ENCODE measurements around the gene STRIP1. TPM values are rescaled to one million over a fixed set of nuclear protein-coding genes. Genes with fewer than 3 reads are reported as not detected.

STRIP1 gene, protein sequence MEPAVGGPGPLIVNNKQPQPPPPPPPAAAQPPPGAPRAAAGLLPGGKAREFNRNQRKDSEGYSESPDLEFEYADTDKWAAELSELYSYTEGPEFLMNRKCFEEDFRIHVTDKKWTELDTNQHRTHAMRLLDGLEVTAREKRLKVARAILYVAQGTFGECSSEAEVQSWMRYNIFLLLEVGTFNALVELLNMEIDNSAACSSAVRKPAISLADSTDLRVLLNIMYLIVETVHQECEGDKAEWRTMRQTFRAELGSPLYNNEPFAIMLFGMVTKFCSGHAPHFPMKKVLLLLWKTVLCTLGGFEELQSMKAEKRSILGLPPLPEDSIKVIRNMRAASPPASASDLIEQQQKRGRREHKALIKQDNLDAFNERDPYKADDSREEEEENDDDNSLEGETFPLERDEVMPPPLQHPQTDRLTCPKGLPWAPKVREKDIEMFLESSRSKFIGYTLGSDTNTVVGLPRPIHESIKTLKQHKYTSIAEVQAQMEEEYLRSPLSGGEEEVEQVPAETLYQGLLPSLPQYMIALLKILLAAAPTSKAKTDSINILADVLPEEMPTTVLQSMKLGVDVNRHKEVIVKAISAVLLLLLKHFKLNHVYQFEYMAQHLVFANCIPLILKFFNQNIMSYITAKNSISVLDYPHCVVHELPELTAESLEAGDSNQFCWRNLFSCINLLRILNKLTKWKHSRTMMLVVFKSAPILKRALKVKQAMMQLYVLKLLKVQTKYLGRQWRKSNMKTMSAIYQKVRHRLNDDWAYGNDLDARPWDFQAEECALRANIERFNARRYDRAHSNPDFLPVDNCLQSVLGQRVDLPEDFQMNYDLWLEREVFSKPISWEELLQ
- total RNA-seq (2021) (32.1 and 36.5 TPM in 2 replicates), Bru-seq, nascent RNA (percentile 74 among the genes with signal in this experiment), BruChase-seq, experiment 1, labeled RNA remaining after a 2-hour chase (percentile 84 among the genes with signal in this experiment), BruChase-seq, experiment 2, labeled RNA remaining after a 6-hour chase (percentile 86 among the genes with signal in this experiment)
- long read RNA-seq, transcript STRIP1-201 (21 exons, 3,265 nt) = major isoform, 21 of 34 reads
- long read RNA-seq, partial matches to known transcripts = 5 of 34 reads
- long read RNA-seq, other reads (novel, unspliced or antisense) = 8 of 34 reads

DNA sequence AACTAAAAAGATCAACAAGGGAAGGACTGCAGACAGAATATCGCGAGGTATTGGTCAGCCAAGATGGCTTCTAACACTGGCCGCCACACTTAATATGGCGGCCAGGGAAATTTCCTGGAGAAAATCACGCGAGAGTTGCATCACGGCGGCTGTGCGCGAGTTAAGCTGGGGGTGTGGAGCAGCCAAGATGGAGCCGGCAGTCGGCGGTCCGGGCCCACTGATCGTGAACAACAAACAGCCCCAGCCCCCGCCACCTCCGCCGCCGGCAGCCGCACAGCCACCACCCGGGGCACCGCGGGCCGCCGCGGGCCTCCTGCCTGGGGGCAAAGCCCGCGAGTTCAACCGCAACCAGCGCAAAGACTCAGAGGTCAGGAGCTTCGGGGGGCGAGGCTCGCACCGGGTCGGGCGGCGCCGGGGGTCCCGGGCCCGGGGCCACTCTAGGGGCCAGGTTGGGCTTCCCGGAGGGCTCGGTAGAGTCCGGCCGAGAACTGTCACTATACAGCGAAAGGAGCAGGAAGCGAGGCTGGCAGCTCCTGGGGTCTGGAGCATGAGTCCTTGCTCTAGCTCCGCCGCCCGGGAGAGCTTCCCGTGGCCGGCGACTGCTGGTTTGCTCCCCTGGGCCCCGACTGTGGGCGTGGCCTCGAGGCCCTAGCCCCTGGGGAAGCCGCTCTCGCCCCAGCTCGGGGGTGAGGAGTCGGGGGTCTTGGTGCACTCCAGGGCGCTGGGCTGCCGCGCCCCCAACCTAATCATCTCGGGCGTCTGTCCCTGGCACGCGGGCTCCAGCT lies at the start of gene STRIP1:
Gene STRIP1 (plus strand): TSS at position 174 of the 785 bp plus-strand sequence. CDS start 14 bp downstream, at position 188.
- Histone ChIP-seq H2AFZ (peak within 1 kb of the TSS; percentile 95), H3K36me3 (ENCODE audit: low read depth) (peaks cover 21% of the 10 kb centered on the region), H3K27me3 (ENCODE audit: insufficient read depth, low read depth) (no peaks in the 10 kb centered on the region), H3K4me2 (peak within 1 kb of the TSS; percentile 91), H3K27ac (peak within 1 kb of the TSS; percentile 56), H3K4me1 (replicated peaks; ENCODE audit: insufficient read depth) (peaks cover 27% of the 10 kb centered on the region), H3K9me3 (ENCODE audit: insufficient read depth, low read depth) (no peaks in the 10 kb centered on the region), H3K9me2 (ENCODE audit: insufficient read depth) (no peaks in the 10 kb centered on the region), H3K4me3 (peak within 1 kb of the TSS; percentile 89), H3F3A (ENCODE audit: insufficient read depth, low read depth) (peaks cover 4% of the 10 kb centered on the region; the same call in 1 of the 2 replicates), H3K79me2 (ENCODE audit: low read depth) (peaks cover 32% of the 10 kb centered on the region), H4K20me1 (ENCODE audit: insufficient read depth) (peaks cover 17% of the 10 kb centered on the region; the same call in 1 of the 2 replicates)
- TF ChIP-seq EZH2 (IDR thresholded peaks at IDR 0.05; ENCODE audit: low read depth) = no peak
- no peak for TF ChIP-seq CTCF (conservative IDR thresholded peaks at IDR 0.05)
- TSS peak; percentile 73 for BruUV-seq (replicated peaks)
- CTCF ChIA-PET = interaction anchor here (0.6 to 1.2 kb wide), 5 partner anchors 63 to 536 kb away, joined by 3 to 4 read pairs (median 3); no protein-coding TSS in a partner anchor
- POLR2A ChIA-PET (ENCODE audit: unreplicated experiment) = interaction anchor here (0.6 to 0.9 kb wide), 5 partner anchors 11 to 1470 kb away, joined by 3 to 11 read pairs (median 4); no protein-coding TSS in a partner anchor
- intact Hi-C loops (cut with micrococcal nuclease; ENCODE audit: unreplicated experiment) = no loop called here
- peak; percentile 88 to 94 for DNase-seq

- intact Hi-C loops (cut with micrococcal nuclease; ENCODE audit: unreplicated experiment) = loop anchor here (2.0 kb wide), 1 partner anchor 343 kb away; no protein-coding TSS in a partner anchor
- Histone ChIP-seq H3K9me3 (ENCODE audit: insufficient read depth, low read depth) (no peaks in the 10 kb centered on the region), H3K4me2 (peak overlapping the region; percentile 90), H3K36me3 (ENCODE audit: low read depth) (peaks cover 37% of the 10 kb centered on the region), H2AFZ (peak overlapping the region; percentile 70; the same call in 1 of the 2 replicates), H3K79me2 (ENCODE audit: low read depth) (peaks cover 59% of the 10 kb centered on the region), H3K27me3 (ENCODE audit: insufficient read depth, low read depth) (no peaks in the 10 kb centered on the region), H4K20me1 (ENCODE audit: insufficient read depth) (peaks cover 34% of the 10 kb centered on the region), H3K9me2 (ENCODE audit: insufficient read depth) (no peaks in the 10 kb centered on the region), H3F3A (ENCODE audit: insufficient read depth, low read depth) (peaks cover 9% of the 10 kb centered on the region), H3K4me1 (replicated peaks; ENCODE audit: insufficient read depth) (peaks cover 84% of the 10 kb centered on the region), H3K27ac (peak overlapping the region; percentile 59), H3K4me3 (peak overlapping the region; percentile 87)
- ChIA-PET POLR2A (ENCODE audit: unreplicated experiment) (interaction anchor here (0.7 kb wide), 1 partner anchor 18 kb away, joined by 4 read pairs; no protein-coding TSS in a partner anchor), CTCF (interaction anchor here (0.6 to 2.1 kb wide), 9 partner anchors 26 to 346 kb away, joined by 3 to 22 read pairs (median 7); no protein-coding TSS in a partner anchor)
- TF ChIP-seq EZH2 (IDR thresholded peaks at IDR 0.05; ENCODE audit: low read depth) = no peak
- TF ChIP-seq CTCF (conservative IDR thresholded peaks at IDR 0.05) = no peak
- no peak for DNase-seq
- TSS peak; percentile 30 for BruUV-seq (replicated peaks)
Observed at GRCh38 chr1:109985247-109986053, 49.0 kb upstream of the STRIP1 start.

All from PC-9 (cell line).